Activated T-helper 9 cell treated with anti-CD3 and anti-CD28 coated beads, Interleukin-2, amount 50 U/mL, for 16 hours (primary cell): ENCODE measurements around the gene MICALL1.

Experiments used
- DNase-seq: peaks from one replicate; pipeline ENCODE4 v3.0.0-alpha.2; 2020; ENCODE audit warnings: low read depth

Gene MICALL1

DNA sequence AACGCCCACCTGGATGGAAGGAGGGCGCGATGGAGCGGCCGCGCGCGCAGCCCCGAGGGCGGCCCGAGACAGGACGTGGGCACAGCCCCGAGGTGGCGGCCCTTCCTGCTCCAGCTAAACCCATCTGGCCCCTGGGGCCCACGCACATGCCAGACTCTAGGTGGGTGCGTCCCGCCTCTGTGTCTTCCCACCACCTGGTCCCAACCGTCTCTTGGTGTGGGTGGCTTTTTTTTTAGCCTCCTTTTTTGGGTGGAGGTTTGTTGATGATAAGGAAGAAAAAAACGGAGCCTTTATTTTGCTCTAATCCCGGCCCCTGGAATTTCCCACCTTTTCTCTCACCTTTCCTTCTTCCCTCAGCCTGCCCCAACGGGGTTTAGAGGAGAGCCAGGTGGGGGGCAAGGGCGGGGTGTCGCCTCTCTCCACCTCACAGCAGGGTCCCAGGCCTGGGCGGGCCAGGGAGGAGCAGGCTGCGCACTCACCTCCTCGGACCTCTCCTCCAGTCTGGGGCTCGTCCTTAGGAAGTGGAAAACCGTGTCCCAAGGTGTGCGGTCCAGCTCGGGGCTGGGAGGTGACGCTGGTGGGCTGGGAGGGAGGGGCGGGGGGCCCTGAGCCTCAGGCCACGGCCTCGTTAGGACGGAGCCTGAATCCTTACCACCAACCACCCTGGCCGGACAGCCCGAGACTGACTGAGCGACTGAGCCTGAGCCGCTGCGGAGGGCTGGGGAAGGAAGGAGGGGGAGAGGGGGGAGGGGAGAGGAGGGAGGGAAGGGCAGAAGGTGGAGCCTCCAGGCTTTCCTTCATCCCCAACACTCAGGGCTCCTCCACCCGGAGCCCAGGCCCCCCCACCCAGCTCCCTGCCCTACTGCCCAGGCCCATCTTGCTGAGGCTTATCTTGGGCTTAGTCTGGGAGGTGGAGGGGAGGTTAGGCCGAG is 78.0 kb downstream of the MICALL1 start, which contains the start of gene SOX10:
TSS of gene SOX10 (minus strand) at position 696 of the 932 bp plus-strand sequence. CDS start 771 bp downstream, outside the sequence.
- DNase-seq = no peak

- no peak for DNase-seq
Observed at GRCh38 chr22:37985050-37985585, 79.0 kb downstream of the MICALL1 start.

DNA sequence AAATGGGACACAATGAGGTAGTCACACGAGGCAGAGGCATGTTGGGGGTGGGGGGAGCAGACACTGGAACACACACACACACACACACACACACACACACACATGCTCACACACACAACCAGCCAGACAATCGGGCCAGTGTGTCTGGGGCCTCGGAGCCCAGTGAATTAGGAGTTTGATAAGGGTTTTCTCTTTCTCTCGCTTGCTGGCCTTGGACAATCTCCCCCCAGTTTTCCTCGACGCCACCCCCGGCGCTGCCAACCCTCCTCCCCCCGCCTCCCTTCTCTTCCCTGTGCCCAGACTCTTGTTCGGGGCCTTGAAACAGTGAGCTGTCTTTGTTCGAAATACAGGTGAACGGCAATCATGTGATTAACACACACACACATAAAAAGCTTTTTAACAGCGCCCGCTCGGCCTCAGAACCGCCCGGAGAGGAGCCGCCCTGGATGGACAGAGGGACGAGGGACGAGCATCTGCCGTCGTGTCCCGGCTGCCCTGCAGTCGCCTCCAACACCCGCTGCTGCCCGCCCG is 79.7 kb downstream of the MICALL1 start:
- DNase-seq = no peak

GRCh38 chr22:37986371-37986770 is 80.3 kb downstream of the MICALL1 start:
- no peak for DNase-seq

DNA sequence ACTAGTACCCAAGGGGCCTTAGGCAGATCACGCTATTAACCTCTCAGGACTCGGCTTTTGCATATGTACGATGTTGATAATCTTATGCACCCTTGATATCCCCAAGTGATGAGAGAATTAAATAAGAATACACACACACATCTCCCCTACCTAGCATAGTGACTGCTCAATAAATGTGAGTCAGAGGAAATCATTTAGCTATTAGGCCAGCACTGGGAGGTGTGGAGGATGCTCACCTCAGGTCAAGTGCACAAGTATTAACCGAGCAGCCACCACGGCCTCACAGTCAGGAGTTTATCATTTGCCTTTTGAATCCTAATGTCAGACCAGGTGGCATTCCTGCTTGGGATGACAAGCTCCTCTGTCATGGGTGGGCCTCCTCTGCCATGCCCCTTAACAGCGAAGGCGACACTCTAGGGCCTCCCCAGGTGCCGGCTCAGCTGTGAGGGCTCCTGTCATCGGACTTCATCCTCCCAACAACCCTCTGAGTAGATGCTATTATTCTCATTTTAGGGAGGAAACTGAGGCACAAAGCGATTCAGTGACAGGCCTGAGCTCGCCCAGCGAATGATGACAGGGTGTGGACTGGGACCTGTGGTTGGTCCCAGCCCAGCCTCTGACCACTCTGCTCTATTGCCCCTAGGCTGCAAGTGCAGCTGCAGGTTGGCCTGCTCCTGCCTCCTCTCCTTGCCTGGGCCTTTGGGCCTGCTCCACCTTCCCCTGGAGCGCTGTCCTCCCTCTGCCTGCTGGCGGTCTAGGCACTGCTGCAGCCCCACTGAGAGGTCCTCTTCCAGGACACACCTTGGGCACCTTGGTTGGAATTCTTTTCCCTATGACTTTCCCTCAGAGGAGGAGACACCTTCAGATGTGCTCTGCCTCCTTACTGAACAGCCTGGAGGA is 83.3 kb downstream of the MICALL1 start:
- DNase-seq = no peak

DNA sequence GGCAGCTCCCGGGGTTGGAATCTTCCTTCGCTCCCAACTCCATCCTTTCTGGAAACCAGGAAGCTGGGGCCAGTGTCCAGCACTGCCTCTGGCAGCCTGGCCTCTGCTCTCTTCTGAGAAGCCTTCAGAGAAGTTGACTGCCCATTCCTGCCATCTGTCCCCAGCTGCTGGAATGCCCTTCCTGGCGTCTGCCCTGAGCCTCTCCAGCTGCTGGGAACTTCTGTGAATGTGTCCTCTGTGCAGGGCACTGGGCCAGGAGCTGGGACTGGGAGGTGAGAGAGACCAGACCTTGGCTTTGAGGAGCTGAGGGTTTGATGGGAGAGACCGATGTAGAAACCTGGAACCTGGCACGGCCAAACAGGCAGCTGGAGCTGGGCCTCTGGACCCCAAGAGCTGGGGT is 84.2 kb downstream of the MICALL1 start:
- DNase-seq = no peak

DNA sequence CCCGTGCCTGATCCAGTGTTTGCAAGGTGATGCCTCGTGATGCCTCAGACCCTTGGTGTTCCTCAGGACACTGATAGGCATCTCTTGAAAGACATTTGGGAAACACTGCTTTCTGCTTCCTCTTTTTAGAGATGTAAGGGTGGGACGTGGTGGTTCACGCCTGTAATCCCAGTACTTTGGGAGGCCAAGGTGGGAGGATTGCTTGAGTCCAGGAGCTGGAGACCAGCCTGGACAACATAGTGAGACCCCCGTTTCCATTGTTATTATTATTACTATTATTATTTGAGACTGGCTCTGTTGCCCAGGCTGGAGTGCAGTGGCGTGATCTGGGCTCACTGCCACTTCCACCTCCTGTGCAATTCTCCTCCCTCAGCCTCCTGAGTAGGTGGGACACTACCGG is 84.8 kb downstream of the MICALL1 start:
- no peak for DNase-seq

GRCh38 chr22:37991731-37992442 is 85.8 kb downstream of the MICALL1 start:
- DNase-seq = no peak
